Nephron (organoid): ENCODE measurements around the gene BMP2K.

ENCODE experiments used
- H3K27ac Mint-ChIP-seq, 3 experiments: 2 replicates each; pipeline ENCODE4 v1.8.0; 2020; ENCODE audit warnings: mixed read lengths in 3 of 3, mild to moderate bottlenecking in 2 of 3, moderate library complexity in 1 of 3
- H3K27me3 Mint-ChIP-seq: 2 replicates; pipeline ENCODE4 v1.8.0; 2021; ENCODE audit warnings: low read depth, mild to moderate bottlenecking, moderate library complexity, mixed read lengths
- H3K36me3 Mint-ChIP-seq: 2 replicates; pipeline ENCODE4 v1.8.0; 2020; ENCODE audit warnings: low read depth, mixed read lengths
- H3K4me1 Mint-ChIP-seq: 2 replicates; pipeline ENCODE4 v1.8.0; 2020; ENCODE audit warnings: mixed read lengths
- H3K4me3 Mint-ChIP-seq, 3 experiments: 2 replicates each; pipeline ENCODE4 v1.8.0; 2020; ENCODE audit warnings: mild to moderate bottlenecking in 3 of 3, mixed read lengths in 3 of 3, moderate library complexity in 2 of 3
- H3K9me3 Mint-ChIP-seq: 2 replicates; pipeline ENCODE4 v1.8.0; 2020; ENCODE audit warnings: mixed read lengths
- TF ChIP-seq, protein P1 (sequence below), 3 experiments: fragments of 200-600 bp; sonication (generic); IDR thresholded peaks; one replicate each; pipeline ENCODE4 v1.5.0; 2021; ENCODE audit warnings: antibody characterized with exemption in 3 of 3; ENCODE audit not compliant: unreplicated experiment in 3 of 3

BMP2K gene

DNA sequence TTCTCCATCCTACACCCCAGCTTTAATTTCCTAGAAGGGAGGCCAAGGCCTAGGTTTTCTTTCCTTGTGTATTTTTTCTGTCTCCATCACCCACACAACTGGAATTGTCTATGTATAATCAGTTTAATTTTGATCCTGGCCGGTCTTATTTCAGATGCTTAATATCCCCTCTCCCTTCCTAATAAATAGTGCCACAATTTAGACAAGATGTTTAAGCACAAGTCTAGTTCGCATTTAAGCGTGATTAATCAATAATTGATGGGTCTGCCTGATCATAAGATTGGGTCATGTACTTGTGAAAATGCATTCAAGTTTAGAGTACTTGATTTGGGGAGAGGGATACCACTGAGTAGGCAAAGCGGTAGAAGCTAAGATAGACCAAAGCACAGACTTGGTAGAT, 2.4 kb downstream of the BMP2K start:
- H3K4me1 Mint-ChIP-seq, result peaks cover 13% of the 10 kb centered on the region
- TF ChIP-seq, protein P1, sequence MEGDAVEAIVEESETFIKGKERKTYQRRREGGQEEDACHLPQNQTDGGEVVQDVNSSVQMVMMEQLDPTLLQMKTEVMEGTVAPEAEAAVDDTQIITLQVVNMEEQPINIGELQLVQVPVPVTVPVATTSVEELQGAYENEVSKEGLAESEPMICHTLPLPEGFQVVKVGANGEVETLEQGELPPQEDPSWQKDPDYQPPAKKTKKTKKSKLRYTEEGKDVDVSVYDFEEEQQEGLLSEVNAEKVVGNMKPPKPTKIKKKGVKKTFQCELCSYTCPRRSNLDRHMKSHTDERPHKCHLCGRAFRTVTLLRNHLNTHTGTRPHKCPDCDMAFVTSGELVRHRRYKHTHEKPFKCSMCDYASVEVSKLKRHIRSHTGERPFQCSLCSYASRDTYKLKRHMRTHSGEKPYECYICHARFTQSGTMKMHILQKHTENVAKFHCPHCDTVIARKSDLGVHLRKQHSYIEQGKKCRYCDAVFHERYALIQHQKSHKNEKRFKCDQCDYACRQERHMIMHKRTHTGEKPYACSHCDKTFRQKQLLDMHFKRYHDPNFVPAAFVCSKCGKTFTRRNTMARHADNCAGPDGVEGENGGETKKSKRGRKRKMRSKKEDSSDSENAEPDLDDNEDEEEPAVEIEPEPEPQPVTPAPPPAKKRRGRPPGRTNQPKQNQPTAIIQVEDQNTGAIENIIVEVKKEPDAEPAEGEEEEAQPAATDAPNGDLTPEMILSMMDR (IDR thresholded peaks at IDR 0.05; ENCODE audit: unreplicated experiment in 3 of 3), result no peak
- no peak overlapping the region for H3K27ac Mint-ChIP-seq
- no peak overlapping the region for H3K4me3 Mint-ChIP-seq
- H3K36me3 Mint-ChIP-seq, result no peaks in the 10 kb centered on the region
- H3K9me3 Mint-ChIP-seq, result no peaks in the 10 kb centered on the region
- H3K27me3 Mint-ChIP-seq, result no peaks in the 10 kb centered on the region

DNA sequence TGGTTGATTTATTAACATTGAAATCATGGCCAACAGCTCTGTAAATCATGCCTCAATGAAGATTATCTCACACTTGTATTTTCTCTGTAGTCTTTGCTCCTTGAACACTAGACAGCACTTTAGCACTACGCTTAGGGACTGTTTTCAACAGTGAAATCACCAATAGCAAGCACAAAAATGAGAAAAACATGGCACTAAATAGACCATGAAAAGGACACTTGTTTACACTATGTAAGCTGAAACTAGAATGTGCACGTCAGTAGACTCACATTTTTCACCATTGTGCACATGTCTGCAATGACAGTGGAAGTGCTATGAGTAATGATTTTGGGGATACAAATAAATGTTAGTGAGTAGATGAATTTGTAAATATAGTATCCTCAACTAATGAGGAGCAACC, 3.1 kb downstream of the BMP2K start:
- no peaks in the 10 kb centered on the region for H3K9me3 Mint-ChIP-seq
- no peak overlapping the region for H3K4me3 Mint-ChIP-seq
- TF ChIP-seq, protein P1 (IDR thresholded peaks at IDR 0.05; ENCODE audit: unreplicated experiment in 3 of 3), result no peak
- no peaks in the 10 kb centered on the region for H3K27me3 Mint-ChIP-seq
- H3K4me1 Mint-ChIP-seq, result peaks cover 18% of the 10 kb centered on the region
- H3K27ac Mint-ChIP-seq, result no peak overlapping the region
- H3K36me3 Mint-ChIP-seq, result no peaks in the 10 kb centered on the region

DNA sequence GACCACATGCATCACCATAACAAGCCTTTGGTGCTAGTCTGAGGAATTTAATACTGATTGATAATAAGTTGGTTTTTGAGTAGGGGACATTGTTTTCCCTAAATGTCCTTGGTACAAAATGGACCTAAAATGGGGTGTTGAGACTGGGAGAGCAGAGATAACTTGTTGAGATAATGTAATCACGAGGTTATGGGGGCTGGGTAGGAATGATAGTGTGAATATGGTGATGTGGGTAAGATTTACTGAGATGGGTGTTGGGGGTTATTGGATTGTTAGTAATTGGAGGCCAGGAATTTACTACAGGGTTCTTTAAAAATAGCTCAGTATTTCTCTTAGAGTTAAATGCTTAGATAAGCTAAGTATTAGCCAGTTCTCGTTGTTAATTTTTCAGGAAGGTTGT, 3.9 kb downstream of the BMP2K start:
- H3K4me3 Mint-ChIP-seq, result no peak overlapping the region
- H3K27me3 Mint-ChIP-seq, result no peaks in the 10 kb centered on the region
- no peak overlapping the region for H3K27ac Mint-ChIP-seq
- H3K4me1 Mint-ChIP-seq, result peaks cover 20% of the 10 kb centered on the region
- no peaks in the 10 kb centered on the region for H3K36me3 Mint-ChIP-seq
- H3K9me3 Mint-ChIP-seq, result no peaks in the 10 kb centered on the region
- TF ChIP-seq, protein P1 (IDR thresholded peaks at IDR 0.05; ENCODE audit: unreplicated experiment in 3 of 3), result no peak

DNA sequence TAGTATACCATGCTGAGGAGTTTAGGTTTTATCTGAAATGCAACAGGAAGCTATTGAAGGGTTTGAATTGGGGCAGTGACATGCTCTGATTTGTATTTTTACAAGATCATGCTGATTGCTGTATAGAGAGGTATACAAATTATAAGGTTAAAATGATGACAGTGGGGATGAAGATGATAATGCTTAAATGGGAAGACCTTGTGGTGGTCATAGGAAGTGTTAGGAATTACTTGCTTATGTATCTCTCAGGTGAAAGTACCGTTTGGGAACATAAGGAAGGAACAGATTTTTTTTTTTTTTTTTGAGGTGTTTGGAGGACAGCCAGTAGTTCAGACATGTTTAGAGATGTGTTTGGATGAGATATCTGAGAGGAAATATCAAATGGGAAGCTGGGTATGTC, 5.0 kb downstream of the BMP2K start:
- Mint-ChIP-seq H3K9me3 (no peaks in the 10 kb centered on the region), H3K4me3 (no peak overlapping the region), H3K36me3 (peaks cover 3% of the 10 kb centered on the region), H3K4me1 (peaks cover 22% of the 10 kb centered on the region), H3K27ac (no peak overlapping the region), H3K27me3 (no peaks in the 10 kb centered on the region)
- TF ChIP-seq, protein P1 (IDR thresholded peaks at IDR 0.05; ENCODE audit: unreplicated experiment in 3 of 3), result no peak

DNA sequence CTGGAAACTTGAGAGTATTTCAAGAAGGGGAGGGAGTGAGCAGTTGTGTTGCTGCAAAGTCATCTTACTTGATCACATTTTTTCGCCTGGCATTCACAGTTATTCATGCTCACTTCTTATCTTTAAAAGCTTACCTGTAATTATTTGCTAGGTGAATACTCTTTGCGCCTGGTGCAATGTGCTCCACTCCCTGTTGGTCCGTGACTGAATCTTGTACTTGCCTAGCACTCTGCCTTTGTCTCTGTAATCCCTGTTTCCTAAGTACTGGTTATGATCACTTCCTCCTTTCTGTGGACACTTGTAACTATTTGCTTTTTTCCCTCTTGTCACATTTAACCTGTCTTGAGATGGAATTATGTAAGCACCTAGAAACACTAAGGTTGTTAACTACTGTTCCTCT, 5.8 kb downstream of the BMP2K start:
- no peak overlapping the region for H3K4me3 Mint-ChIP-seq
- H3K4me1 Mint-ChIP-seq, result peaks cover 23% of the 10 kb centered on the region
- H3K27me3 Mint-ChIP-seq, result no peaks in the 10 kb centered on the region
- no peaks in the 10 kb centered on the region for H3K9me3 Mint-ChIP-seq
- peaks cover 5% of the 10 kb centered on the region for H3K36me3 Mint-ChIP-seq
- no peak overlapping the region for H3K27ac Mint-ChIP-seq
- TF ChIP-seq, protein P1 (IDR thresholded peaks at IDR 0.05; ENCODE audit: unreplicated experiment in 3 of 3), result no peak

DNA sequence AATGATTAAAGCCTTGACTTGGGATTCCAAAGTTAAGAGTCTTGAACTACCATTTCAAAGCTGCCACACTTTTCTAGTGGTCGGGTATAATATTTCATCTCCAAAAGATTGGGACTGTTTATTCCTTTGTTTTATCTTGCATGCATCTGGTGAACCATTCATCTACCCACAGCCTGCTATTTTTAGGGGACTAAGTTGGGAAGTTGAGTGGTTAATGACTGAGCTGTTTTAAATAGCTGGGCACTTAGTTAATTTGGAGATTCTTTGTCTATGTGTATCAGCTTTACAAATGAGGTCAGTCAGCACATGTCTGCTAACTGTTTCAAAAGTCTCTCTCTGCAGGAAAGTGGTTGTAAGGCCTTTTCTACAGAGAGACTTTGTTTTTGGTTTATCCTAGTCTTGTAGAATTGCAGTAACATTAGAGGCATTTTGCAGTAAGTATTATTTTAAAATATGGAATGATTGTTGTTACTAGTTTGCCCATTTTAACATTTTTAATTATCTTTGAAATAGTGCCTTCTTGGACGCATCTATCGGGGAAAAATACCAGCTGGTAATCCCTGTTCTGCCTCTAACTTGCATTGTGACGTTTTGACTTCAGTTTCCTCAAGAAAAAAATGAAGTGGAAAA, 8.2 kb downstream of the BMP2K start:
- peaks cover 24% of the 10 kb centered on the region for H3K4me1 Mint-ChIP-seq
- H3K27me3 Mint-ChIP-seq, result no peaks in the 10 kb centered on the region

More for the DNA sequence above, 8.2 kb downstream of the BMP2K start:
- H3K9me3 Mint-ChIP-seq, result no peaks in the 10 kb centered on the region
- no peak overlapping the region for H3K4me3 Mint-ChIP-seq
- peak overlapping the region; percentile 23 to 67 (median 31) for H3K27ac Mint-ChIP-seq
- TF ChIP-seq, protein P1 (IDR thresholded peaks at IDR 0.05; ENCODE audit: unreplicated experiment in 3 of 3), result no peak
- H3K36me3 Mint-ChIP-seq, result peaks cover 5% of the 10 kb centered on the region
